ENCODE measurements around the gene B4GALT5.

Gene B4GALT5

GRCh38 chr20:49601153-49601924, 112.3 kb downstream of the B4GALT5 start:
- no peak for DNase-seq

GRCh38 chr20:49599746-49600113, 113.9 kb downstream of the B4GALT5 start:
- DNase-seq = no peak

GRCh38 chr20:49597825-49598395, 115.8 kb downstream of the B4GALT5 start:
- no peak for DNase-seq

DNA sequence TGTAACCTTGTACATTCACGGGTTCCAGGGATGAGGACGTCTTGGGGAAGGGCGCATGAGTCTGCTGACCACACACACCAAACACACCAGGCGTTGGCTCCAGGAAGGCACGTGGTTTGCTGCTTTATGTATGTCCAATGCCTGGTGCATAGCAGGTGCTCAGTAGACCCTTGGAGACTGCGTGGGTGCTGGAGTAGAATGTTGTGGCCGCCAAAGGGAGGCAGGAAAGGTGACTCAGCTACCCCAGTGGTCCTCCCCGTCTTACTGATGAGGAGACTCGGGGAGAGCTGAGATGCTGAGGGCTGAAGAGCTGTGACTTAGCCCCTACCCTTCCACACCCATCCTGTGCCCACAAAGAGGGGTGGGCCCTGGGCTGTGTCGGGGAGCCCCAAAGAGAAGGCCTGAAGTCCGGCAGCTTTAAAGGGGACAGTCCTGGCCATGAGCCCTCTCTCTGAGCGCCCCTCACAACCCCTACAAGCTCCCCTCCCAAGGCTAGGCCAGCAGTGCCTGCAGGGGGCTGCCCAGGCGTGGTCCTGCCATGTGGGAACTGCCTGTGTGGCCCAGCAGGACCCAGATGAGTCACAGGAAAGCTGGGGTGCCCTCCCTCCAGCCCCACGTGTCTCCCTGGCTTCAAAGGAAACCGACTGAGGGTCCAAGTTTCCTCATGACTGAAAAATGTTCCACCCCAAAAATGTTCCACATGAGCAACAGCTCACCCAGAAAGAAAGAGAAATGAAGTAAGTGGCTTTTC, 117.7 kb downstream of the B4GALT5 start:
- DNase-seq = no peak

GRCh38 chr20:49595346-49595745, 118.3 kb downstream of the B4GALT5 start:
- DNase-seq = no peak

- DNase-seq = no peak
These were observed 118.8 kb downstream of the B4GALT5 start for GRCh38 chr20:49594931-49595315.

GRCh38 chr20:49594143-49594930, 119.3 kb downstream of the B4GALT5 start:
- DNase-seq = no peak

DNA sequence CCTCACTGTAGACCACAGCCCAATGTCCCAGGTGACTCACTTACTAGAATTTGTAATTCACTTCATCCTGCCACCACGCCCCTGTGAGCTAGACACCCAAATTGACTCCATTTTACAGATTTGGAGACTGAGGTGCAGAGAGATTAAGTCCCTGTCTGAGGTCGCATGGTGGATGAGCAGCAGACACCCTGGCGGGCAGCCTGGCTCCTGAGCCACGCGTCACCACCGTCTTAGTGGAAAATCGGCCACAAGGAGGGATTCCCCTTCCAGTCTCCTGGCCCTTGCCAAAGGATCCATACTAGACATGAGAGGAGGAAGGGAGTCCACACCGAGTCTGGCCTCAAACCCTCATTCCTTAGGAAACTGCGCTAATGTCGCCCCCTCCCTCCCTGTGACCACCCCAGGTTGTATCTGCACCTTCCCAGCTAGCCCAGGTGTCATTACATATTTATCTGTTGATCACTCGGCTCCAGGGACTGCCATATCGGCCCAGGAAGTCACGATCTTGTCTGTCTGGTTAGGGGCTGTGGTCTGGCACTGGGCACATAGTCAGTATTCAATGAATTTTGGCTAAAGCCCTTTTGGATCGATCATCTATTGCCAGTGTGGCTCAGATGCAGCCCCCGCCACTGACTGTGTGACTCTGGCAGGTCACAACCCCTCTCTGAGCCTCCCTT, 120.1 kb downstream of the B4GALT5 start:
- DNase-seq = no peak

- no peak for DNase-seq
These were observed 121.6 kb downstream of the B4GALT5 start for GRCh38 chr20:49592120-49592519.

DNA sequence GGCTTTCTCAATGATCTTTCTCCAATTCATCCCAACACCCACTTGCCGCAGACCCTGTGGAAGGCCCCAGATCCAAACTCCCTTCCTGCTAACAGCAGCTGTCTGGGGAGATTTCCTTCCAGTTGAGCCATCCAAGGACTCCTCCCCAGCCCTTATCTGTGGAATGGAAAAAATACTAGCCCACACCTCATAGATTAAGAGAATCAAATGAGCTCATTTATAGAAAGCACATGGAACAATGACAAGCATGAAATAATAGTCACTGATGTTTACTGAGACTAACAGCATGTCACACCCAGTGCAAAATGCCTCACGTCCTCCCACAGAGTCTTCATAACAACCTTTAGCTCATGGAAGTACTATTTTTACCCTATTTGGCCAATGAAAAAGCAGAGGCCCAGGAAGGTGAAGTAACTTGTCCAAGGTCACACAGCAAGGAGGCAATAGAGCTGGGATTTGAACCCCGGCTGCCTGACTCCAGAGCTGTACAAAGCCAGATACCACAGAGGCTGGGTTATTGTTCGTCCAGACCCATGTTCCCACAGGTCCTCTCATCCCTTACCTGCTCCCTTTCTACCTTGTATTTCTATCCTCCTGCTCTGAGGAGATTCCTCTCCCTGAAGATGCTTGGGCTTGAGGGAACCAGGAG, 122.3 kb downstream of the B4GALT5 start:
- DNase-seq = no peak

DNA sequence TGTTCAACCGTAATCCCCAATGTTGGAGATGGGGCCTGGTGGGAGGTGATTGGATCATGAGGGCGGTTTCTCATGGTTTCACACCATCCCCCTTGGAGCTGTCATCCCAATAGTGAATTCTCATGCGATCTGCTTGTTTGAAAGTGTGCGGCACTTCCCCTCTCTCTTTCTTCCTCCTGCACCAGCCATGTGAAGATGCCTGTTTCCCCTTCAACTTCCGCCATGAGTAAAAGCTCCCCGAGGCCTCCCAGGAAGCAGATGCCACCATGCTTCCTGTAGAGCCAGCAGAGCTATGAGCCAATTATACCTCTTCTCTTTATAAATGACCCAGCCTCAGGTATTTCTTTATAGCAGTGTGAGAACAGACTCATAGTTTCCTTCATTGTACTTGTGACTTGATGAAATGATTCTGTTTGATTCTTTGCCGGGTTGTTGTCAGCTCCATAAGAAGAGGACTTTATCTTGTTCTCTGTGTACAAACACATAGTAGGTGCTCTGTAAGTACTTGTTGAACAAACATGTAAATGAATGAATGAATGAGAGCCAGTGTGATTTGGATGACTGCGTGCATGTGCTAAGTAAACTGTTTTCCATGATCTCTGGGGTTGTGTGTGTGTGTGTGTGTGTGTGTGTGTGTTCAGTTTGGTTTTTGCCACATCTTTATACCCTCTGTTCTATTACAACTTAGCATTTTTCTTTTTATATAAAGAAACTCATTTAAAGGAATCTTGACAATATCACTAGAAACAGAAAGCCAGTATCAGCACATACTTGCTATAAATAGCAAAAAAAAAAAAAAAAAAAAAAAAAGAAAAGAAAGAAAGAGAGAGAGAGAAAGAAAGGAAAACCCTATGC, 123.3 kb downstream of the B4GALT5 start:
- no peak for DNase-seq

- no peak for DNase-seq
These were observed 123.9 kb downstream of the B4GALT5 start for GRCh38 chr20:49589747-49590146.

DNA sequence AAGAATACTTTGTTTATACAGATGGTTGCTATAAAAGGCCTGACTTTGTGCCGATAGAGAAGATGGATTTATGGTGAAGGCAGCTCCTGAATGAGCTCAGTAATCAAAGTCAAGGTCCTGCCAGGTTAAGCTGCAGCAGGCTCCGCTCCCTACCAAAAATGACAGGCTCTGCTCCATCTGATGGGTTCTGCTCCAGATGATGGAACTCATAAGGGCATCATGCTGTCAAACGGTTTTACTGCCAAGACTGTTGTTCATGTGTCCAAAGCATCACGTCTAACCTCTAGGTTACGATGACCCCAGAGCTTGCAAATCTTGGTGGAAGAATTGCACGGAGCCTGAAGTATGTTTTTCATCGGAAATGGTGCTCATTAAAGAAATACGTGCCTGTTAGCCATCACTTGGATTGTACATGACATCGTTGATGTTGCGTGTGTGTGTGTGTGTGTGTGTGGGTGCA, 126.5 kb downstream of the B4GALT5 start:
- no peak for DNase-seq

GRCh38 chr20:49585585-49586245, 128.0 kb downstream of the B4GALT5 start:
- DNase-seq = no peak

DNA sequence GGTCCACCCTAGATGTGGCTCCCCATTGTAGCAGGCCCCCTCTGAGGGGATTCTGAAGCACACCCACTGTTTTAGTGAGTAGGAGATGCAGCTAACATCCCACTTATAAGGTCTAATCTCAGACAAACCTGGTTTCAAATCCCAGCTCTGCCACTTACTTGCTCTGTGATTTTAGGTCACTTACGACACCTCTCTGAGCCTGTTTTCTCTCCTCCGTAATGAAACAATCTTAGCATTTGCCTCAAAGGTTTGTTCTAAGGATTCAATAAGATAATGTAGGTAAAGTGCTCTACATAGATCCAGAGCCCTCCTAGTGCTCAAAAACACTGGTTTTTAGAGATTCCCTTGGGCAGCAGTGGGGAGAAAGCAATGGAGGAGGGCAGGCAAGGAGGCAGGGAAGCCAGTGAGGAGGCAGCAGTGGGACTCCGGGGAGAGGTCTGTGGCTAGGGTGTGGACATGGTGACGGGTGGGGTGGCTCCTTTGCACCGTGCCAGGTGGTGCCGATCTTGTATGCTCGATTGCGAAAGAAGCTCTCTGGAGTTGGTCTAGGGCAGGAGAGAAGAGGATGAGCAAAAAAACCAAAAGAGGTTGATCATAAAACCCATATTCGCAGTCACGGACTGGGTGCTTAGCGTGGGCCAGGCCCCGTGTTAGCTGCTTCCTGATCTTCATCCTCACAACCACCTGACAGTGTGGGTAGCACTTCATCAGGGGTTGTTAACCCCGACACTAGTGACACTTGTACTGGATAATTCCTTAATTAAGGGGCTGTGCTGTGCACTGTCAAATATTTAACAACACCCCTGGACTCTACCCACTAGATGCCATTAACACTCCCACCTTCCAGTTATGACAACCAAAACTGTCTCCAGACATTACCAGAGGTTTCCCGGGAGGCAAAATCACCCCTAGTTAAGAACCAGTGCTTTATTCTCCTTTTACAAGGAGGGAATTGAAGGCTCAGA, 129.0 kb downstream of the B4GALT5 start:
- DNase-seq = no peak

DNA sequence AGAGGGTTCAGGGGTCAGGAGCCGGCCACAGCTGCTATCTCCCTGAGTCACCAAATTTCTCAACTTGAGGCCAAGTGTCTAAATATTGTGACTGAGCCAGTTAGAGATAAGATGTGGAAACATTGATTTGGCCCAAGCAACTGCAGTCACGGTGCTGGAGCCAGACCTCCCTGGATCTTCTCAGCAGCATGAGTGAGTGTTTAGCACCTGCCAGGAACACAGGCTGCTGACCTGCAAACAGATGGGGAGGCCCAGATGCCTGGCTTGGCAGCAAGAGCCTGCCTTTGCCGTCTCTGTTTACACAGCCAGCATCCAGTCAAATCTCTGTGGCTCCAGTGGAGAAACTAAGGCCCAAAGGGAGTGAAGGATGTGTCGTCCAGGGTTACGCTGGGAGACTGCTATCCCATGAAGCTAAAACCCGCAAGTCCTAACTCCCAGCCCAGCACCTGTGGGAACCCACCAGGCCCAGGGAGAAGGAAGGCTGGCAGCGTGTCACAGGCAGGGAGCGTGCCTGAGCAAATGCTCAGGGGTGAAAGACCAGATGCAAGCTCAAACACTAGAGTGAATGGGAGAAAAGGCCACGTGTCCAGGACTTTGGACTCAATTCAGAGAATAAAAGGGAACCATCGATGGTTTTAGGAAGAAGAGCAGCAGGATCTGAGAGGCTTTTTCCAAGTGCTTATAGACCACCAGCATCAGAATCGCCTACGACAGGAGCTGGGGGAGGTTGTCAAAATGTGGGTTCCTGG, 129.8 kb downstream of the B4GALT5 start:
- no peak for DNase-seq

- DNase-seq = no peak
These were observed 130.4 kb downstream of the B4GALT5 start for GRCh38 chr20:49583343-49583668.
